OCI-LY1 (cell line): ENCODE results near the gene LRRC72.
"Not testable (repeated sequence)": the region's sequence is repeated elsewhere in the genome, so short reads cannot be mapped to it uniquely, and the experiment has no call there.

Experiments
- H2AFZ ChIP-seq: fragments of 200-600 bp; sonication (generic), shearing (Covaris generic); 2 replicates; pipeline ENCODE4 v1.6.0; 2014; ENCODE audit warnings: antibody characterized with exemption, mild to moderate bottlenecking, low read length
- H3F3A ChIP-seq: fragments of 200-600 bp; sonication (generic), shearing (Covaris generic); 2 replicates; pipeline ENCODE4 v1.6.0; 2014; ENCODE audit warnings: mild to moderate bottlenecking, antibody characterized with exemption, low read length, moderate library complexity; ENCODE audit not compliant: insufficient read depth
- H3K27ac ChIP-seq: fragments of 200-600 bp; sonication (generic); 2 replicates; pipeline ENCODE4 v1.5.1; 2014; ENCODE audit warnings: low read length, mixed run types, mild to moderate bottlenecking, low read depth; ENCODE audit not compliant: poor library complexity, severe bottlenecking
- H3K27me3 ChIP-seq: fragments of 200-600 bp; sonication (generic); 2 replicates; pipeline ENCODE4 v1.6.0; 2014; ENCODE audit warnings: antibody characterized with exemption, mild to moderate bottlenecking, low read length, moderate library complexity; ENCODE audit not compliant: insufficient read depth
- H3K36me3 ChIP-seq: fragments of 200-600 bp; sonication (generic); 2 replicates; pipeline ENCODE4 v1.6.1; 2014; ENCODE audit warnings: mild to moderate bottlenecking, antibody characterized with exemption, low read length, moderate library complexity, mixed read lengths; ENCODE audit not compliant: insufficient read depth
- H3K4me1 ChIP-seq: fragments of 200-600 bp; sonication (generic); 2 replicates; pipeline ENCODE4 v1.5.1; 2014; ENCODE audit warnings: mild to moderate bottlenecking, low read length, moderate library complexity; ENCODE audit not compliant: insufficient read depth, severe bottlenecking
- H3K4me2 ChIP-seq: fragments of 200-600 bp; sonication (generic), shearing (Covaris generic); 2 replicates; pipeline ENCODE4 v1.6.1; 2014; ENCODE audit warnings: low read length
- H3K4me3 ChIP-seq: fragments of 200-600 bp; sonication (generic); 2 replicates; pipeline ENCODE4 v1.5.1; 2014; ENCODE audit warnings: low read length, low read depth, mild to moderate bottlenecking, mixed read lengths; ENCODE audit not compliant: poor library complexity, severe bottlenecking
- H3K79me2 ChIP-seq: fragments of 200-600 bp; shearing (Covaris generic); 2 replicates; pipeline ENCODE4 v1.6.1; 2016; ENCODE audit warnings: mixed run types, low read length, mixed read lengths; ENCODE audit not compliant: insufficient read depth
- H3K9ac ChIP-seq: fragments of 200-600 bp; sonication (generic), shearing (Covaris generic); 2 replicates; pipeline ENCODE4 v1.6.1; 2014; ENCODE audit warnings: mild to moderate bottlenecking, low read length, mixed read lengths
- H3K9me2 ChIP-seq: fragments of 200-600 bp; sonication (generic), shearing (Covaris generic); 2 replicates; pipeline ENCODE4 v1.6.1; 2014; ENCODE audit warnings: low read depth, mild to moderate bottlenecking, low read length, mixed read lengths
- H3K9me3 ChIP-seq: fragments of 200-600 bp; shearing (Covaris generic); 2 replicates; pipeline ENCODE4 v1.6.1; 2014; ENCODE audit warnings: low read length, mixed read lengths
- H4K20me1 ChIP-seq: fragments of 200-600 bp; sonication (generic), shearing (Covaris generic); 2 replicates; pipeline ENCODE4 v1.6.0; 2016; ENCODE audit warnings: mild to moderate bottlenecking, low read length; ENCODE audit not compliant: insufficient read depth
- EZH2 ChIP-seq: fragments of 200-600 bp; sonication (generic), shearing (Covaris generic); IDR thresholded peaks from 2 replicates; pipeline ENCODE4 v1.8.0; 2017; ENCODE audit warnings: borderline replicate concordance, mixed run types, mild to moderate bottlenecking, antibody characterized with exemption, low read length, moderate library complexity, mixed read lengths
- TF ChIP-seq, protein P1 (sequence below): fragments of 200-600 bp; sonication (generic), shearing (Covaris generic); IDR thresholded peaks from 2 replicates; pipeline ENCODE4 v1.5.1; 2017; ENCODE audit warnings: mild to moderate bottlenecking, antibody characterized with exemption, low read length, moderate library complexity, mixed read lengths

The LRRC72 gene

DNA sequence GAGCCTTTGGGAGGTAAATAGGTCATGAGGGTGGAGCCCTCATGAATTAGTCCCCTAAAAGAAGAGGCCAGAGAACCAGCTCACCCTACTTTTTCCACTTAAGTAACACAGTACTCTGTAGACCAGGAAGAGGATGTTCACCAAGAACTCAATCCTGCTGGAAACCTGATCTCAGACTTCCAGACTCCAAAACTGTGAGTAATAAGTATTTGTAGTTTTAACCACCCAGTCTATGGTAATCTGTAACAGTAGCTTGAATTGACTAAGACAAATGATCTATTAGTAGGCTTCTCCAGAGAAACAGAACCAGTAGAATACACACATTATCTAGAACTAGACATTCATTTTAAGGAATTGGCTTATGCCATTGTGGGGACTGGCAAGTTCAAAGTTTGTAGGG is 67.4 kb downstream of the LRRC72 start:
- Histone ChIP-seq H3K4me2 (no peak overlapping the region), H3K4me3 (no peak overlapping the region), H4K20me1 (no peaks in the 10 kb centered on the region), H3K9ac (no peak overlapping the region), H3K27ac (no peak overlapping the region), H3K79me2 (no peaks in the 10 kb centered on the region), H2AFZ (no peak overlapping the region), H3K9me3 (no peaks in the 10 kb centered on the region), H3F3A (no peaks in the 10 kb centered on the region), H3K4me1 (no peaks in the 10 kb centered on the region), H3K27me3 (no peaks in the 10 kb centered on the region), H3K36me3 (no peaks in the 10 kb centered on the region), H3K9me2 (no peaks in the 10 kb centered on the region)
- TF ChIP-seq, protein P1, sequence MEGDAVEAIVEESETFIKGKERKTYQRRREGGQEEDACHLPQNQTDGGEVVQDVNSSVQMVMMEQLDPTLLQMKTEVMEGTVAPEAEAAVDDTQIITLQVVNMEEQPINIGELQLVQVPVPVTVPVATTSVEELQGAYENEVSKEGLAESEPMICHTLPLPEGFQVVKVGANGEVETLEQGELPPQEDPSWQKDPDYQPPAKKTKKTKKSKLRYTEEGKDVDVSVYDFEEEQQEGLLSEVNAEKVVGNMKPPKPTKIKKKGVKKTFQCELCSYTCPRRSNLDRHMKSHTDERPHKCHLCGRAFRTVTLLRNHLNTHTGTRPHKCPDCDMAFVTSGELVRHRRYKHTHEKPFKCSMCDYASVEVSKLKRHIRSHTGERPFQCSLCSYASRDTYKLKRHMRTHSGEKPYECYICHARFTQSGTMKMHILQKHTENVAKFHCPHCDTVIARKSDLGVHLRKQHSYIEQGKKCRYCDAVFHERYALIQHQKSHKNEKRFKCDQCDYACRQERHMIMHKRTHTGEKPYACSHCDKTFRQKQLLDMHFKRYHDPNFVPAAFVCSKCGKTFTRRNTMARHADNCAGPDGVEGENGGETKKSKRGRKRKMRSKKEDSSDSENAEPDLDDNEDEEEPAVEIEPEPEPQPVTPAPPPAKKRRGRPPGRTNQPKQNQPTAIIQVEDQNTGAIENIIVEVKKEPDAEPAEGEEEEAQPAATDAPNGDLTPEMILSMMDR, result no peak
- no peak for TF ChIP-seq EZH2

DNA sequence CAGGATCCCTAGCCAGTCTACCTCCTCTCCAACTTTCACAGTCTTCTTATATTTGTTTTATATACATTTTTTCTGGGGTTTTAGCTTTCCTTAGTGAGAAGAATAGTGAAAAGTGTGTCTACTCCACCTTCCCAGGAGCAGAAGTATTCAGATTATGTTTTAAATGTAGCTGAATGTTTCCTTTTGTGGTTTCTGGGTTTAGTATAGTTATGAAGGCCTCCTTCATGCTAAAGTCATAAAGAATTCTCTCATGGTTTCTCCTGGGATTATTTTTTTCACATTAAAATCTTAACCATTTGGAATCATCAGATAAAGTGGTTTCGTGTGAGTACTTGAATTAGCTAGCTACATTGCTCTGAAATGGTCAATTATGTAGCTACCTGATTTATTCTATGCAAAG is 68.1 kb downstream of the LRRC72 start:
- Histone ChIP-seq H3K27me3 (no peaks in the 10 kb centered on the region), H2AFZ (no peak overlapping the region), H3K79me2 (no peaks in the 10 kb centered on the region), H3K9me3 (no peaks in the 10 kb centered on the region), H3K27ac (no peak overlapping the region), H3K9ac (no peak overlapping the region), H3F3A (no peaks in the 10 kb centered on the region), H3K9me2 (no peaks in the 10 kb centered on the region), H4K20me1 (no peaks in the 10 kb centered on the region), H3K4me2 (no peak overlapping the region), H3K4me1 (no peaks in the 10 kb centered on the region), H3K36me3 (no peaks in the 10 kb centered on the region), H3K4me3 (no peak overlapping the region)
- TF ChIP-seq, protein P1, result no peak
- no peak for TF ChIP-seq EZH2

DNA sequence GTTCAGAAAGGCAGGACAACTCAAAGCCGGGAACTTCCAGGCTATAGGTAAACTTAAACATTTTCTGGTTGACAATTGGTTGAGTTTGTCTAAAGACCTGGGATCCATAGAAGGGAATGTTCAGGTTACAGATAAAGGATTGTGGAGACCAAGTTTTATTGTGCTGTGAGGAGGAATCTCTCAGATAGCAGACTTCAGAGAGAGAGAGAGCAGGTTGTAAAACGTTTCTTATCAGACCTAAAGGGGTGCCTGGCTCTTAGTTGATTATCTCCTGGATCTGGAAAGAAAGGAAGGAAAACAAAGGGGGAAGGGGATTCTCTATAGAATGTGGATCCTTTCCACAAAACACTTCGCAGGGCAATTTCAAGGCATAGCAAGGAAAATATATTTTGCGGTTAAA is 69.0 kb downstream of the LRRC72 start:
- H3K4me1 ChIP-seq, H4K20me1 ChIP-seq, H3K4me2 ChIP-seq, H2AFZ ChIP-seq, H3K79me2 ChIP-seq, H3K36me3 ChIP-seq, H3K27ac ChIP-seq, H3K9me3 ChIP-seq, H3K9ac ChIP-seq, H3K4me3 ChIP-seq, H3F3A ChIP-seq, H3K9me2 ChIP-seq, H3K27me3 ChIP-seq: not testable (repeated sequence)

DNA sequence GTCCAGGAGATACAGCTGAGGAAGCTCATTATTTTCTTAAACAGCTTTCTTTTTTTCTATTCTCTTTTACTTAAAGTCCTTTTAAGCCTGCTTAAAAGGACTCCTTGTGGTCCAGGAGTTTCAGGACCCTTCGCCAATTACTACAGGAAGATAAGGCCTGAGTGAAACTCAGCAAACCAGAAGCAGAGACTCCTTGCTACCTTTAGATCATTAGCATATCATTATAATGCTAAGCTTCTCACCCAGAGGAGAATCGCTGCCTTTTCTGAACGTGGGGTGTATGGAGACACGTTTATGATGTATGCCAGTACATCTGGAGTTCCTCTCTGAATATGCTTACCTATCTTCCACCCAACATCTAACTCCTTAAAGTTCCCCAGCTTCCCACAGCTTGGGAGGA is 71.4 kb downstream of the LRRC72 start:
- Histone ChIP-seq H2AFZ (no peak overlapping the region), H3K4me3 (no peak overlapping the region), H3K4me1 (no peaks in the 10 kb centered on the region), H3K9me2 (no peaks in the 10 kb centered on the region), H3K27ac (no peak overlapping the region), H3K36me3 (no peaks in the 10 kb centered on the region), H3K79me2 (no peaks in the 10 kb centered on the region), H3K9me3 (no peaks in the 10 kb centered on the region), H3F3A (no peaks in the 10 kb centered on the region), H4K20me1 (no peaks in the 10 kb centered on the region), H3K27me3 (no peaks in the 10 kb centered on the region), H3K9ac (no peak overlapping the region), H3K4me2 (no peak overlapping the region)
- TF ChIP-seq EZH2, result no peak
- TF ChIP-seq, protein P1, result no peak
